HepG2 (cell line): ENCODE measurements around the gene NOTUM. TPM values are rescaled to one million over a fixed set of nuclear protein-coding genes. Genes with fewer than 3 reads are reported as not detected.

Source experiments
- ATF5 ChIP-seq: sonication (generic); formaldehyde crosslinking; IDR thresholded peaks from 2 replicates; pipeline ENCODE4 v1.4.0; 2020; ENCODE audit warnings: mild to moderate bottlenecking, low read depth, missing genetic modification reagents
- BORCS8-MEF2B ChIP-seq: sonication (generic); formaldehyde crosslinking; IDR thresholded peaks from 2 replicates; pipeline ENCODE4 v1.8.0; 2022; ENCODE audit warnings: mild to moderate bottlenecking, missing genetic modification reagents
- KLF9 ChIP-seq: IDR thresholded peaks from 2 replicates; pipeline ENCODE4 v1.6.1; 2016; ENCODE audit warnings: low read depth
- MBNL3 ChIP-seq: fragments of 250-450 bp; sonication (Bioruptor Pico); conservative IDR thresholded peaks from 2 replicates; pipeline ENCODE4 v1.8.0; 2022; ENCODE audit warnings: mild to moderate bottlenecking, inconsistent platforms
- MIXL1 ChIP-seq: IDR thresholded peaks from 2 replicates; pipeline ENCODE4 v1.6.1; 2016
- PAWR ChIP-seq: sonication (generic); formaldehyde crosslinking; IDR thresholded peaks from 2 replicates; pipeline ENCODE4 v1.4.0; 2020; ENCODE audit warnings: missing genetic modification reagents, mild to moderate bottlenecking, borderline replicate concordance
- POLR2G ChIP-seq: fragments of 200-400 bp; formaldehyde crosslinking; IDR thresholded peaks from 2 replicates; pipeline ENCODE4 v1.6.1; 2018; ENCODE audit warnings: mild to moderate bottlenecking, low read depth, low read length, moderate library complexity
- RBFOX2 ChIP-seq: fragments of 200-400 bp; formaldehyde crosslinking; IDR thresholded peaks from 2 replicates; pipeline ENCODE4 v1.6.1; 2017; ENCODE audit warnings: low read depth, mild to moderate bottlenecking, low read length
- SIX4 ChIP-seq: sonication (generic); formaldehyde crosslinking; IDR thresholded peaks from 2 replicates; pipeline ENCODE4 v1.4.0; 2020; ENCODE audit warnings: missing genetic modification reagents
- SSRP1 ChIP-seq: IDR thresholded peaks from 2 replicates; pipeline ENCODE4 v1.6.1; 2016; ENCODE audit warnings: control low read depth
- TAF1 ChIP-seq: sonication (generic); formaldehyde crosslinking; IDR thresholded peaks from 2 replicates; pipeline ENCODE4 v1.4.0; 2020; ENCODE audit warnings: missing genetic modification reagents
- TFE3 ChIP-seq: IDR thresholded peaks from 2 replicates; pipeline ENCODE4 v1.6.1; 2016
- U2AF1 ChIP-seq: fragments of 200-400 bp; formaldehyde crosslinking; optimal IDR thresholded peaks from 2 replicates; pipeline ENCODE3; 2017; ENCODE audit warnings: mild to moderate bottlenecking, low read depth, low read length
- ZBTB26 ChIP-seq: IDR thresholded peaks from 2 replicates; pipeline ENCODE4 v1.6.1; 2016; ENCODE audit warnings: missing compliant biosample characterization, missing genetic modification reagents, borderline replicate concordance
- ZHX2 ChIP-seq, 2 experiments: sonication (generic) in 1 of 2; formaldehyde crosslinking in 1 of 2; IDR thresholded peaks; 2 replicates each; pipeline versions ENCODE4 v1.6.1 to v1.9.0; 2014 to 2022; ENCODE audit warnings: antibody characterized with exemption in 1 of 2, borderline replicate concordance in 1 of 2, inconsistent platforms in 1 of 2, low read depth in 1 of 2, missing genetic modification reagents in 1 of 2
- ZNF34 ChIP-seq: sonication (generic); formaldehyde crosslinking; IDR thresholded peaks from 2 replicates; pipeline ENCODE4 v1.4.0; 2020; ENCODE audit warnings: mild to moderate bottlenecking, missing genetic modification reagents, borderline replicate concordance
- ZNF672 ChIP-seq: sonication (generic); formaldehyde crosslinking; IDR thresholded peaks from 2 replicates; pipeline ENCODE4 v1.8.1; 2022; ENCODE audit warnings: missing genetic modification reagents
- ZNF761 ChIP-seq: sonication (generic); formaldehyde crosslinking; conservative IDR thresholded peaks from 2 replicates; pipeline ENCODE4 v1.4.0; 2020; ENCODE audit warnings: mild to moderate bottlenecking, missing genetic modification reagents
- polyA plus RNA-seq, 8 experiments: library from polyadenylated mRNA; depleted of rRNA in 3 of 8; stranded (reverse) in 7 of 8; unstranded in 1 of 8; fragments of >200 nt; fragmentation: Illumina TruSeq in 4 of 8; extraction: Trizol in 4 of 8; gene quantifications; 2 replicates each; pipeline versions ENCODE4 v1.2.1 to v1.2.3, GENCODE V29; 2011 to 2016; ENCODE audit warnings: low read depth in 4 of 8, missing spikeins in 1 of 8, mixed read lengths in 1 of 8; ENCODE audit not compliant: insufficient read depth in 1 of 8
- total RNA-seq, 5 experiments: library from RNA; depleted of rRNA; stranded (reverse); fragments of >200 nt; fragmentation: Illumina TruSeq; extraction: Trizol; gene quantifications; 2 replicates each; pipeline ENCODE4 v1.2.3, GENCODE V29; 2016; ENCODE audit warnings: low read depth in 1 of 5

NOTUM gene
- total and polyA plus RNA-seq, 2 of the 13 experiments (the other 11 are each of a cell fraction or from before 2014, with no cell fraction given), result 150 to 160 TPM

- 0 out of 2 replicates have a peak, but pooled peaks have one; percentile 33 for TF ChIP-seq ZNF761
- no peak for TF ChIP-seq PAWR
- peak; percentile 75; the same call in 1 of the 2 replicates for TF ChIP-seq POLR2G
- no peak for TF ChIP-seq ATF5 (CRISPR knock-in tag)
- TF ChIP-seq KLF9 (CRISPR knock-in tag), result no peak
- TF ChIP-seq SIX4 (CRISPR knock-in tag), result no peak
- 0 out of 2 replicates have a peak, but pooled peaks have one; percentile 38 for TF ChIP-seq BORCS8-MEF2B (CRISPR knock-in tag)
- no peak for TF ChIP-seq ZNF672 (CRISPR knock-in tag)
- TF ChIP-seq ZNF34 (CRISPR knock-in tag), result no peak
- no peak for TF ChIP-seq MIXL1 (CRISPR knock-in tag)
- TF ChIP-seq ZBTB26 (CRISPR knock-in tag), result peak; percentile 73; the same call in 1 of the 2 replicates
- no peak for TF ChIP-seq MBNL3
- TF ChIP-seq U2AF1, result peak; percentile 47
- TF ChIP-seq TFE3 (CRISPR knock-in tag), result 0 out of 2 replicates have a peak, but pooled peaks have one; percentile 23
- peak; percentile 32; the same call in 1 of the 2 replicates for TF ChIP-seq TAF1 (CRISPR knock-in tag)
- peak; percentile 89 for TF ChIP-seq RBFOX2
- peak; percentile 61; the same call in 1 of the 2 replicates for TF ChIP-seq ZHX2 (IDR thresholded peaks at IDR 0.05; ENCODE audit: low read depth)
- no peak for TF ChIP-seq ZHX2 (CRISPR knock-in tag; IDR thresholded peaks at IDR 0.05; ENCODE audit: borderline replicate concordance)
- peak; percentile 25 for TF ChIP-seq SSRP1
Measured at GRCh38 chr17:81996757-81997441, 35.9 kb upstream of the NOTUM start (continued).
